Stimulated activated CD8-positive, alpha-beta memory T cell treated with anti-CD3 and anti-CD28 coated beads, Interleukin-12 subunit alpha, Interleukin-12 subunit beta, amount 100 ng/mL, for 24 hours (primary cell): ENCODE measurements around the gene ATXN7.

ENCODE experiments used
- DNase-seq: peaks from one replicate; pipeline ENCODE4 v3.0.0-alpha.2; 2020; ENCODE audit errors: extremely low read depth

The ATXN7 gene

GRCh38 chr3:63864965-63865327, 1.3 kb downstream of the ATXN7 start:
- no peak for DNase-seq

GRCh38 chr3:63867225-63867624, 3.6 kb downstream of the ATXN7 start:
- DNase-seq, result no peak

DNA sequence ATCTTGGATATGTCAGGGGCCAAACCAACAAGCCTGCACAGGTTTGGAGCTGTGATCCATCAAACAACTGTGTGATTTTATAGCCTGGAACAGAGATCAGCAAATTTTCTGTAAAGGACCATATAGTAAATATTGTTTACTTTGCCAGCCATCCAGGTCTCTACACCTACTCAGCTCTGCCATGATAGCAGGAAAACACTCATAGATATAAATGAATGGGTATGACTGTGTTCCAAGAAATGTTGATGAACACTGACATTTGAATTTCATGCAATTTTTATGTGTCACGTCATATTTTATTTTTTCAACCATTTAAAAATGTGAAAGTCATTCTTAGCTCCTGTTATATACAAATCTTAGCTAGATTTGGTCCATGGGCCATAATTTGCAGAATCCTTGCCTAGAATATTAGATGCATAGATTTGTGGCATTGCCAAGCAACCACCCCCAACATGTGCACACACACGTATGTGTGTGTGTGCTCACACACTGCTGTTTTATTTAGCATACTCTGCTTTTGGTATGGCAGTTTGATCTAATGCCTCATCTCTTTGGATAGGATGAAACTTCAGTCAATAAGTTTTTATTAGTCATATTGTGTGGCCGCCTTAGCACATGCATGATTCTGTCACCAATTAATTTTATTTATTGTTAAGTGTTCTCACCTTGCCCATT, 6.4 kb downstream of the ATXN7 start:
- no peak for DNase-seq

DNA sequence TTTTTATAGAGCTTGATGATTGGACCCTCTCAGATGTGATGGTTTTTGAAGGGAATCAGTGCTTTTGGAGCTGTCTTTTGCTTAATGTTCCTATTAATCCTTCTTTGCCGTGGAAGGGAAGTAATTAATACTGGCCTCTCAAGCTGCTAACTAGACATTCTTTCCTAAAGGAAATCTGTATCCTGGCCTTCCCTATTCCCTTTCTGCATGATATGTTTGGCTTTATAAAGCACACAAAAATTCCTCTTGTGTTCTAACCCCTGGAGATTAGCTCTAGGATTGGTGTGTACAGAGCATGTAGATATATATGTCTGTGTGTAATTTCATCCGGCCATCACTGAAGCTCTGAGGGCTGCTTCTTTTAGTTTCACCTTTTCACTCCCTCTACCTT, 6.9 kb downstream of the ATXN7 start:
- no peak for DNase-seq

- DNase-seq, result no peak
These were observed 8.7 kb downstream of the ATXN7 start for GRCh38 chr3:63872135-63872924.

GRCh38 chr3:63874769-63875168, 11.1 kb downstream of the ATXN7 start:
- DNase-seq, result no peak

GRCh38 chr3:63875510-63875909, 11.8 kb downstream of the ATXN7 start:
- DNase-seq, result no peak

- DNase-seq, result no peak
These were observed 12.6 kb downstream of the ATXN7 start for GRCh38 chr3:63876260-63876659.

DNA sequence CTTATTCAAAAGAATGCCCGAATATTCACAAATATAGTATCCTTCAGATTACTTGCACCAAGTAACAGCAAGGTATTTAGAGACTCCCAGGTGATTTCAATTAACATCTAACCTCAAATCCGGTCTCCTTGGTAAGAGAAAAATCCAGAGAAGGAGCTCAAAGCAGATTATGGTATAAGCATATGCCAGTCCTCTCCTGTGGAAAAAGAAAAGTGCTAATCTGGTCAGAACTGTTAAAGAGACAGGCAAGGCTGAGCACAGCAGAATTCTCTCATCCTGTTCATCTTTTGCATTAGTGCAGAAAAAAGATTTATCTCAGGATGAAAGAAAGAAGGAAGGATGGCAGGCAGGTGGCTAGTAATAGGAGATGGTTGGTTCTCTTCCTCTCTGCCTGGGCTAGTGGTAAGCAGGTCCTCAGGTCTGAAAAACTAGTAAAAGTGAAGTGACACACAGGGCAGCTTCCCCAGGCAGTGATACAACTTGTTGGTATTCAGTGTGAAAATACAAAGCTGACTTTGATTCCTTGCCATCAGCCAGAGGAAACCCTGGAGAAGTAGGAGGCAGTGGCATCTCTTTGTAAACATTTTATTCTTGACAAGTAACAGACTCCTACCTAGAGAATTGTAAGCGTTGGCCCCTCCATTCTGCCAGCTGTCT, 14.2 kb downstream of the ATXN7 start:
- no peak for DNase-seq

DNA sequence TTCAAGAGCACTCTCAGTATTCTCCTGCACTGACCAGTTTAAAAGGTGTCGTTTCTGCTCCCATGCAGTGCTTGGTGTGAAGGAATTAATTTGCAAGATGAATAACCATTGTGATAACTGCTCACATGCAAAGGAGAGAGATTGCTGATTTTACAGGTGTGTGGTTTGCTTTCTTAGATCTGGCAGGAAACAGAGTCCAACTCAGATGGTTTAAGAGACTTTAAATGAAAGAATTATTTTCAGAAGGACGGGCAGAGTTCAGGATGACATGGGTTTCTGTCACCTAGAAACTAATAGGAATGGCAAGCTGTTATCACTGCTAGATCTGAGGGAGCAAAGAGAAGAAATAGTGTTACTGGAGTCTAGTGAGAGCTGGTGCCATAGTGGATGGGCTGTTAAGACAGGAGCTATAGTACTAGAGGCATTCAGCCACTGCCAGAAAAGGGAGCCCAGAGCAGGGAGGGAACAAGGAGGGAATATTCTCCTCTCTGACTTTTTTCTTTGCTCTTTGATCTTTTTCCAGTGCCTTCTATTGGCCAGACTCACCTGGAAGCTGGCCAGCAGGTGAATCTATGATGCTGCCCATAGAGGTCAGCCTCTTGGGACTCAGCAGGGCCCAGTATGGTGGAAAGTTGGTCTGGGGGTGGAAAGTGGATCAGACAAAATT, 14.9 kb downstream of the ATXN7 start:
- no peak for DNase-seq

DNA sequence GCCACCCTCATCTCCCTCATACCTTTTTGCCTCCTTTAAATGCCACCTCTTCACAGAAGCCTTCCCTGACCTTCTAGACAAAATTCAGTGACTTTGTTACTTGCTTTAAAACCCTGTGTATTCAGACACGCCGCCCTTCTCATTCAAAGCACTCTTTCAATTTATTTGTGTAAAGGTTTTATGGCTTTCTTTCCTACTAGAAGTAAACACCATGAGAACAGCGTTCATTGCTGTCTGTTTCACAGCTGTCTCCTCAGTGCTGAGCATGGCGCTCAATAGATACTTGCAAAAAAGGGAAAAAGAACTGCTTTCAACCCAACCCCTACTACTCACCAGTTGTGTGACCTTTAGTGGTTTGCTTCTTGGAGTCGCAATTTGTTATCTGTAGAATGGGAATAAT, 17.0 kb downstream of the ATXN7 start:
- no peak for DNase-seq

DNA sequence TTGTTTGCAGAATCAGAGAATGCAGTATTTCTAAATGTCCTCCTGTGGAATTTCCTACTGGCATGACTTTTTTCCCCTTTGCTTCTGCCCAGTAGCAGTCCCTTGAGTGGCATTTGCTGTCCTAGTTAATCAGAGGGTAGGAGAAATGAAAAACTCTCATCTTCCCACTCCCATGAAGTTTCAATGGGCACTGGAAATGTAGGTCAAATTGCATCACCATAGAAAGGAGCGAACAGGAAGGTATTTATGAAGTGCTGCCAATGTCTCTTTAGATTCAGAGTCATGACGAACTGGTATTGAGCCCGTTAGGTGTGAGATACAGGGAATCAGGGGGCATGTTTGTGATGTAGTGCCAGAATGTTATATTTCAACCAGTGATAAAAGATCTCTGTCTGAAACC, 23.2 kb downstream of the ATXN7 start:
- no peak for DNase-seq

DNA sequence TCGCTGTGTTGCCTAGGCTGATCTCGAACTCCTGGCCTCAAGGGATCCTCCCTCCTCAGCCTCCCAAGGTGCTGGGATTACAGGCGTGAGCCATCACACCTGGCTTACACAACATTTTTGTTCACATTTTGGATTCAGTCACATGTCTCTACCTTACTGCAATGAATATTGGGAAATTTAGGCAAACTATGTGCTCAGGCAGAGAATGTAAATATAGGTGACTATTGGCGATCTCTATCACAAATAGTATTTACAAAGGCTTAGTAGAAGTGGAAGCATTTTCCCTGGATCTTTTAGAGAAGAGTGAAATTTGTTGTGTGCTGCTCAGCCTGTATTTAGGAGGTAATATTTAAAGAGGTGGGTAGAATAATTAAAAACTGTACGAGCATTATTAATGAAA, 27.9 kb downstream of the ATXN7 start:
- no peak for DNase-seq

DNA sequence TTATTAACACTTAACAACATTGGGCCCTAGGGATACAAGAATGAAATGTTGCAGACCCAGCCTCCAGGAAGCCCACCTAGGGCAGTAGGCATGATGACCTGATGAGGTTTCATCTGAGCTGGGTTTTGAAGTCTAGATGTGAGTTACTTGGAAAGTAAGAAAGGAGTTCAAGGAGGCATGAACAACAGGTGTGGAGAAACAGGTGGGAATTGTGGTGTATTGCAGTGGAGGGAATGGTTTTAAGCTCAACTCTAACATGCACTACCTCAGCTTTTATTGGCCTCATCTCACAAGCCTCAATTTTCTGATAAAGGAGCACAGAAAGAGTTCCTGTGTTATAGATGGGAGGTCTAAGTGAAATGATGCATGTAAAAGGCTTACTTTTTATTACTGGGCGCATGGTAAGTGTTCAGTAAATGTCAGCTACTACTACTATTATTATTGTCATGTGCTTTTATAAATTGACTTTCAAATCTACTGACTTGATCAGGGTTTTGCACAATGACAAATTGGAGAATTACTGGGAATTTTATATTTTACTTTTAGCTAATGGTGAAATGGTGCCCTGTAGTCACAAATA, 29.2 kb downstream of the ATXN7 start:
- DNase-seq, result no peak

DNA sequence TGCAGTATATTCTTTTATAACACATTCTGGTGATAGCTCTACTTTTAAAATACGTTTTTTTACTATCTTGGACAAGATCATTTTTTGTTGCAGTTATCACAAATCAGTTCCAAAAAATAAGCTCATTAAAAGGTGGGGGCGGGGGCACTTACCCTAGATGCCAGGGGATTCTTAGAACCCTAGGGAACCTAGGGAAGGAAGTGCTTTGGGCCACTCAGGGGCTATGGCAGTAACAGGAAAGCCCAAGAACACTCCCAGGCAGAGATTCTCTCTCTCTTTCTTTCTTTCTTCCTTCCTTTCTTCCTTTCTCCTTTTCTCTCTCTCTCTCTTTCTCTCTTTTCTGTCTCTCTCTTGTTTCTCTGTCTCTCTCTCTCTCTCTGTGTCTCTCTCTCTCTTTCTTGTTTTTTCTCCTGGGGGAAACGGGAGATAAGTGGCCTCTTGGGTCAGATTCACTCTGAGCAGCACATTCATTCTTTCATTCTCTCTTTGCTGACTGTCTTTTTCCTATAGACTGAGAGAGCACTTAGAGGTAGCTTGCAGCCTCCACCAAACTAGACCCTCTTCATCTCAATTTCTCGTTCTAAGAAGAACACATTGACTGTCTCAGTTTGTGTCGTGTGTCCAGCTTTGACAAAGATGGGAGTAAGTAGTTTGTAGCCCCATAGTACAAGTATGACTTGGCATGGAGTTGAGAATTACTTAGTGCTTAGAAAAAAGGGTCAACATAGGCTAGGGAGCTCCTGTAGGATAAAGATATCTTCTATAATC, 31.9 kb downstream of the ATXN7 start:
- no peak for DNase-seq

GRCh38 chr3:63896332-63897030, 32.8 kb downstream of the ATXN7 start:
- DNase-seq, result no peak

- DNase-seq, result no peak
These were observed 36.3 kb downstream of the ATXN7 start for GRCh38 chr3:63900010-63900409.

DNA sequence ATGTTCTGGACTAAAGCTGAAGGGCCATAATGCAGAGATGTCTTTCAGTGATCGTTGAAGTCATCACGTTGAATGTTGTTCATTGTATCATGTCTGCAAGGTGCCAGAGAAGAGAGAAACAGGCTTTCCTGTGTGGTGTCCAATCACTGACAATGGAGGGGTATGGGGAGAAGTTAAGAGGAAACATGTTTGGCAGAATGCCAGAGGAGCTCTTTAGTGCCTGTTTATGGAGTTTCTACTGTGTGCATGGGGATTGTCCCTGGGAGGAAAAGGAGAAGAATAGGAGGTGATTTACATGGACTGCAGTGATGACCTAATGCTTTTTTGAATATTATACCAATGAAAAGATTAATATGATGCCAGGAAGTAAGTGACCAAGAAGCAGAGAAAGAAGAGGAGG, 36.8 kb downstream of the ATXN7 start:
- no peak for DNase-seq

DNA sequence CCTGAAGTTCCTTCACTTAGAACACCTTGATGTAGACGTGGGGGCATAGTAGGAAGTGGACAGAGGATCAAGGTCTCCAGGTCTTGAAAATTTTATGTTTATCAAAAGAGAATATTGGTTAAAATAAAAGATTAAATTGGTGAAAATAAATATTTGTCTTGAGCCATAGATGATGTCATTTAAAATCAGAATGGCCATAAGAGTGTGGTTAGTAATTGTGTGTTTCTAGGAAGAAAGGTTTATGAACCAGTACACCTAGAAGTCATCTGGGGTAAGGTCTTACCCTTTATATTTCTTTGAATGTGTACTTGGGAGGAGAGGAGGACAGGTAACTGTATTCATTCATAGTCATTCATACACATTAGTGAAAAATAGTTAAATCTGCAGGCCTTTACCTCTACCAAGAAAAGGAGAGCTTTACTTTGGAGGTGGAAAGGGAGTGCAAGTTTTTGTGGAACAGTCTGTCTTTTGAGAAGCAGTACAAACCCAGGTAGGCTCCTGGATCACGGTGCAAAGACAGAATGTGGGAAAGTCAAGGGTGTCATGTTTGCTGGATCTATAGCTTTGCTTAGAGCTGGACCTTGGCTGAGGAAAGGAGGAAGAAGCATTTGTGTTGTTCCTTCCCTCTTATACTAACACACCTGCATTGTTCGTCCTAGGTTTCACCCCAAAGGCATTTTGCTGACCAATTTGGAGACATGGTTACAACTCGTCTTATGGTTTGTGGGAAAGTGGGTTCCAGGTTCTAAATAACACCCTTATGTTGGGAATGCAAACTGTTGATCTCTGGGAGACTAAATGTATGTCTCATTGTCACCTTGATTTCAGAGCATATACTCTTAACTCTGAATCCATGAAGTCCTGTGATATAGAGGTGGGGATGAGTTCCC, 42.3 kb downstream of the ATXN7 start:
- DNase-seq, result no peak
